Activated CD8-positive, alpha-beta memory T cell treated with anti-CD3 and anti-CD28 coated beads, Interleukin-2, amount 50 U/mL, for 4 hours (primary cell): ENCODE measurements around the gene VPS35L.

ENCODE experiments used
- DNase-seq: peaks from one replicate; pipeline ENCODE4 v3.0.0-alpha.2; 2020

The VPS35L gene

DNA sequence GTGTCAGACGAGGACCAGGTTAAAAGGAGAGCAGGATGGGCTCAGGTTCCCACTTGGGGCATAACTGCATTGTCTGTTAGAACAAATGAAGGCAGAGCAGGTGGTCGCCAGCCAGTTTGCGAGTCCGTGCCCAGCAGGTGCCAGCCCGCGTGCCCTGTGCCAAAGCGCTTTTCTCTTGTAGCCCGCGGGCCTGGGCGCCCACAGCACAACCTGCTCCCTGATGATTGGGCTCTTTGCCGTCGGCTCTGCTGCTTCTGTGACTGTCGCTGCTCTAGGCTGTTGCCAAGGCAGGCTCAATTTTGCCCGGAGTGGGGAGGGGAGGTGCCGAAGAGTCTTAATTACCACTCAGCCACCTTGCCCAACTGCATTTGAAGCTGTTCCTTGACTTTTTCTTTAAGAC is 141.5 kb downstream of the VPS35L start:
- DNase-seq, result no peak

DNA sequence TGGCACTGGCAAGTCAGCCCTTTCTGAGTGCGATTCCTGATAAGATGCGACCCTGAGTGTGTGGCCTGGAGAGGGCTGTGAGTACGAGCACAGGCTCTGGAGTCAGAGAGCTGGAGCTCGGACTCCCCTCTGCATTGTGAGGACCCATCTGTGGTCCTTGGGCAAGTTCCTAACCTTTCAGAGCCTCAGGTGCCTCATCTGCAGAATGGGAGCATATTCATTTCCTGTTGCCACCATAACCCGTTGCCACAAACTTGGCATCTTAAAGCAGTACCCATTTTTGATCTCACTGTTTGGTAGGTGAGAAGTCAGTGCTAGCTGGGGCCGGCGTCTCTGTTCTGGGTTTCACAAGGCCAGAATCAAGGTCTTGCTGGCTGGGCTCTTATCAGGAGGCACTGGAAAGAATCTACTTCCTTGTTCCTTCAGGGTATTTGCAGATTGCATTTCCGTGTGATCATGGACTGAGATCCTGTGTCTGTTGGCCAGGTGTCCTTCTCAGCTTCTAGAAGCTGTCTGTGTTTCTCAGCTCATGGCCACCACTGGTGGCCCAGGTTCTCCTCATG is 142.3 kb downstream of the VPS35L start:
- no peak for DNase-seq

DNA sequence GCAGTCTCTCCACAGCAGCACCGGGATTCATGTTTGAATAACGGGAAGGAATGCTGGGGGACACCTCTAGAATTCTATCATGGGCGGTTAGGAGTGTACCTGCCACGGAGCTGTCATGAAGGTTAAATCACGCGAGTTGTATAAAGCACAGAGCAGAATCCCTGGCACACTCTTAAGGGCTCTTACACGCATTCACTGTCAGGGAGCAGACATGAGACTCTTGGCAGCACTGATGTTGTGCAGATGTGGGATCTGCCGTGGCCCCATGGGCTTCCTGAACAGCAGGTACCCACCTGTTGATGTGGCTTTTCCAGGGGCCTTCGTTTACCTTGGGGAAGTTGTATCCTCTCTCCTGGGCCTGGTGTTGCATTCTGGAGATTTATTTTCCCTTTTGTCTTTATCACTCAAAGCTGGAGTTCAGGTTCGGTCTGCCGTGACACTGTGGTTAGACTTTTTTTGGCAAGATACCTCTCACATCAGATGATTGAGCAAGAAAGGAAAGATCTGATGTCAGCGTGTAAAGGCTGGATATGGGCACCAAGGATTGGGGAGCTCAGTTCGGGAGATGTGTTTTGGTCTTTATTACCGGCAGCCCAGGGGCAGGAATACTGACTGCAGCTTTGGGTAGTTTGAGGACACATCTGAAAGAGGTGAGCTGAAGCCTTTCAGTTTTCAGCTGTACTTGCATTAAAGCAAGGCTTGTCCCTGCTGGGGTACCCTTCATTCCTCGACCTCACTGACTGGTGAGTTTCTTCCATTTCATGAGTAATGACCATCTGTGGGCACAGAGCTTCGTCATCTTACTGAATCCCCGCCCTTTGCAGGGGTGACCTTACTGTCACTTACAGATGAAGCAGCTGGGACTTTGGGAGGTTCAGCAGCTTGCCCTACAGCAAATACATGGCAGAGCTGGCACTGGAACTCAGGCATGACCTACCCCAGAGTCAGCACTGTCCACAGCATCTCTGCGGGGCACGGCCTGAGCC is 143.3 kb downstream of the VPS35L start:
- DNase-seq, result no peak

DNA sequence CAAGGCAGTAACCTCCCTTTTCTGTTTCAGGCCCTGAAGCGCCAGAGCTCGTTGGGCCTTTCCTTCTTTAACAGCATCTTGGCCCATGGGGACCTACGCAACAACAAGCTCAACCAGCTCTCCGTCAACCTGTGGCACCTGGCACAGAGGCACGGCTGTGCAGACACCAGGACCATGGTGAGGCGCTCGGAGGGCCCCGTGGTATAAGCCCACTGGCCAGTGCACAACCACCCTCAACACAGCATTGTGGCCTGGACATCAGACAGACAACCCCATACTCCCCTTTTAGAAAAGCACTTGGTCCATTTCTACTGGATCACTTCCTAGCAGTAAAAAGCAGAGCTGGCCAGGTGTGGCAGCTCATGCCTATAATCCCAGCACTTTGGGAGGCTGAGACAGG is 144.0 kb downstream of the VPS35L start:
- DNase-seq, result no peak

DNA sequence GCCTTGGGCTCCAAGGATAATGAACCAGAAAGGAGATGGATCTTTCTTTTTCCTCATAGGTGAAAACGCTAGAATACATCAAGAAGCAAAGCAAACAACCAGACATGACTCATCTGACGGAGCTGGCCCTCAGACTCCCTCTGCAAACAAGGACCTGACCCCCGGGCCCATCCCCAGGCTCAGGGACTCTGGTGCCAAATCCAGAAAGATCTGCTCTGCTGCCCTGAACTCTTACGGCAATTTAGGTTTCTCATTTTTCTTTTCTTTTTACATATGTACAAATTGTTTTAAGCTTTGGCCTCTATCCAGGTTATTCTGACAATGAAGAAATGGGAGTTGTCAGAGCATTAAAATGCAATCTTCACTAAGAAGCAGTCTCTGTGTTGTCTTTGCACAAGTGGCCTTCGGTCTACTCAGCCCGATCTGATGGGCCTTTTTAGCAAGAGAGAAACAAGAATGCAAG is 144.8 kb downstream of the VPS35L start:
- DNase-seq, result no peak

DNA sequence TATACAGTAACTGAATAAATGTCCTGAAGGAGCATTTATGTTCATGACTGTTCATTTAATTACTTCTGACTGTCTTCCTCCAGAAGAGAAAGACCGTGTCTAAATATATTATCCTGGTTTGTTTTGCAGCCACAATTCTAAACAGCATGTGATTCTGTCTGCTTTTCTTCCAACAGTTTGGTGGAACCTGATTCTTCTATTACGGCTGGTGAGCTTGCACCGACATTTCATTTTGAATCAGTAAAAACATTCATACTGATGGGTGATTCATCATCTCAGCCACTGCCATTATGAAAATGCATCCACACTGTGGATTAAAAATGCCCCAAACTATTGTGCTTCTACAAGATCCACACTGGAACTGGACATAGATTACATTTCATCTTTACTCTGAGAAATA is 145.6 kb downstream of the VPS35L start:
- DNase-seq, result no peak

DNA sequence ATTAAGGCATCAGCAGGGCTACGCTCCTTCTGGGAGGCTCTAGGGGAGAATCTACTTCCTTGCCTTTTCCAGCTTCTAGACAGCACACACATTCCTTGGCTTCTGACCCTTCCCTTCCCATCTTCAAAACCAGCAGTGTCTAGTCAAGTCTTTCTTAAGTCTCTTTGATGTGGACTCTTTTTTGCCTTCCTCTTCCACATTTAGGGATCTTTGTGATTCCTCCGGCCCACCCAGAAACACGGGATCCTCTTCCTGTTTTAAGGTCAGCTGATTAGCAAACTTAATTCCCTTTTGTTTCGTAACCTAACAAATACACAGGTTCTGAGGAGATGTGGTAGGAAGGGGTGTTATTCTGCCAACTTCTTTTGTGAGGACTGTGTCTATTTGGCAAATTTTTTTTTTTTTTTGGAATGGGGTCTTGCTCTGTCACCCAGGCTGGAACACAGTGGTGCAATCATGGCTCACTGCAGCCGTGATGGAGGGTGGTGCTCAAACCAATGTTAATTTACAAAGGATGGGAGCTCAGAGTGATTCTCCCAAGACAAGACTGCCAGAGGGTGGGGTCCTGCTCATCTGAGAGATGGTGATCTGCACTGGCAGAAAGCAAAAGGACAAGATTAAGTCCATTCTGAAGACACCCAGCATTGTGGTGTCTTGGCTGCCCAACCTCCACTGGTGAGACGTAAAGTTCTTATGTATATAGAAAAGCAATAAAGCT is 147.8 kb downstream of the VPS35L start:
- DNase-seq, result no peak

DNA sequence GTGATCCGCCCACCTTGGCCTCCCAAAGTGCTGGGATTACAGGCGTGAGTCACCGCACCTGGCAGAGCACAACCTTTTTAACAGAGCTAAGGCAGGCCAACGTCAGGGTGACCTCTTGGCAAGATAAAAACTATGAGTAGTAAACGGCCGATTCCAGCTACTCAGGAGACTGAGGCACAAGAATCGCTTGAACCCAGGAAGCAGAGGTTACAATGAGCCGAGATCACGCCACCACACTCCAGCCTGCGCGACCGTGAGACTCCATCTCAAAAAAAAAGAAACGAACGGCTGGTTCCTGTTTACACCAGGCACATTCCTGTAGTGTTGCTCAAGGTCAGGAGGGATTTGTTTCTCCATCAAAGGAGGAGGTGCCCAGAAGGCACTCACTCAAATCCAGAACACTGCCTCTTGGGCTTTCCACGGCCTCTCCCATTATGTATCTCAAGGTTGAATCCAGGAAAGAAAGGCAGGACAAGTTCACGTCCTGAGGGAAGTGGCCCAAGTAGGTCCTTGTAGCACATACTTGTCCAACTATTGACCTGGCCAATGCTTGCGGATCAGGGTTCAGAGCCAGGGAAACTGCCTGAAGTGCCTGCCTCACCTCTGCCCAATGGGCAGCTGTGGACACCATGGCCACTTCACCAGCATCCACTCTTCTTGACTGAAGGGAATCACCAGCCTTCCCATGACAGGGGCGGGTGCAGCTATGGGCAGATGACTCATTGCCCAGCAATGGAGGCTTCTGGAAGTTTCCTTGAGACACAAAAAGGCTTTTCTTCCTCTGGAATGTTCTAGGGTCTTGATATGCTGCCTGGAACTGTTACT is 149.0 kb downstream of the VPS35L start:
- DNase-seq, result no peak

DNA sequence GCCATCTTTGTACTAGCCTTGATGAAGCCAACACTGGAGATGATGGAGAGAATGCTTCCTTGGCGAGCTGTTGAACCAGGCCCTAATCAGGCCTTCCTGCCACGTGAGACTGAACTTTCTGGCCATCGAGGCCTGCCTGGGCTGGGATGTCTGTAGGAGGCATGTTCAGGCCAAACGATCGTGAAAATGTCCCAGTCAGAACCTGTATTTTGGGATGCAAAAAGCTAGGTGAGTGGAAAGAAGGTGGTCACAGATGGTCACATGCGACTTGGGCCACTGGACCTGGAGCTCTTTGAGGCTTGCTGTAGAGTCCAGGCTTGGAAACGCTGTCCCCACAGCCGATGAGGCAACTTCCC is 149.6 kb downstream of the VPS35L start:
- no peak for DNase-seq

DNA sequence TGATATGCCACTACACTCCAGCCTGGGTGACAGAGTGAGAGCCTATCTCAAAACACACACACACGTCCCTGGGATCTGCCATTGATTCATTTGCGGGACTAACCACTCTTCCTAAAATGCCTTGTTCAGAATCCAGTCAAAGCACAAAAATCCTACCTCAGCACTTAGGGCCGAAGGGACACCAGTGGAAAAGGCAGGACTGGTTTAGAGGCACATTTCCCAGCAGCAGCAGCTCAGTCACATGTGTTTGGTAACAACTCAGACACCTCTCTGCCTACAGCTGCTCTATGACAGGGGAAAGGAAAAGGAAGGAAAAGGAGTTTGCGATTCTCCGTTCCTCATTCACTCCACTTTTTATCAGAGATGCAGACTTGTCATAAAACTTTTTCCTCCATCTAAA is 150.3 kb downstream of the VPS35L start:
- no peak for DNase-seq

DNA sequence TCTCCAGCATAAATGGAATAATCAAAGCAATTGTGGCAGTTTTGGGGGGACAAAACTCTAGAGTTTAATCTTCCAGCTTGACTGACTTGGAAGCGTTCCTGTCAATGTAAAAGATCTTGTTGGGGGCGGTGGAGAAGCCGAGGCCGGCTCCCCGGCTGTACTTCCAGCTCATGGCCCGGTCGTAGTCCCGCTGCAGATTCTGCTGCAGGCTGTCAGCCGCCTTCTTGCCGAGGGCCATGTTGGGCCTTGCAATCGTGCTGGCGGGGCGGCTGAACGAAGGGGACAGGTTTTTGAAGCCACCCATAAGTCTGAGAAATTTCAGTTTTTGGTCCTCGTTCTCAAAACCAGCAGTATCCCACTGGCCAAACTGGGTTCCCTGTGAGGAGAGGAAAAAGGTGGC is 151.3 kb downstream of the VPS35L start:
- no peak for DNase-seq

DNA sequence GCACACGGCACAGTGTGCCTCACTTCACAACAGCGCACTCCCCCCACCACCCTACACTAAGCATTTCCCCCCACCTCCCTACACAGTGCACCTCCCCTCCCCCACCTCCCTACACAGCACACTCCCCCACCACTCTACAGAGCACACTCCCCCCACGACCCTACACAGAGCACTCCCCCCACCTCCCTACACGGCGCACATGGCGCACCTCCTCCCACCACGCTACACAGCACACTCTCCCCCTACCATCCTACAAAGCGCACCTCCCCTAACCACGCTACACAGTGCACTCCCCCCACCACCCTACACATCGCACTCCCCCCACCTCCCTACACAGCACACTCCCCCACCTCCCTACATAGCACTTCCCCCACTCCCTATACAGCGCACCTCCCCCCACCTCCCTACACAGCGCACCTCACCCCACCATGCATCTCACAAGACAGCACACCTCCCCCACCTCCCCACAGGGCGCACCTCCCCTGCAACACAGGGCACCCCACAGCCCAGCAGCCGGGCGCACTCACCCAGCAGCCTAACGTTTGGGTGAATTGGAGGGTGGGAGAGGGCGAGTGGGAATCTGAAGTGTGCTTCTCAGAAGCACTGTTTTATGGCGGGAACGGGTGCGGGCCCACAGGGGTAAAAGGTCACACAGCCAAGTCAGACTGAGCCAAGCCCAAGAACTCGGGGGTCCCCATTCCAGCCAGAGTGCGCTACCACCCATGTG is 152.2 kb downstream of the VPS35L start:
- no peak for DNase-seq

DNA sequence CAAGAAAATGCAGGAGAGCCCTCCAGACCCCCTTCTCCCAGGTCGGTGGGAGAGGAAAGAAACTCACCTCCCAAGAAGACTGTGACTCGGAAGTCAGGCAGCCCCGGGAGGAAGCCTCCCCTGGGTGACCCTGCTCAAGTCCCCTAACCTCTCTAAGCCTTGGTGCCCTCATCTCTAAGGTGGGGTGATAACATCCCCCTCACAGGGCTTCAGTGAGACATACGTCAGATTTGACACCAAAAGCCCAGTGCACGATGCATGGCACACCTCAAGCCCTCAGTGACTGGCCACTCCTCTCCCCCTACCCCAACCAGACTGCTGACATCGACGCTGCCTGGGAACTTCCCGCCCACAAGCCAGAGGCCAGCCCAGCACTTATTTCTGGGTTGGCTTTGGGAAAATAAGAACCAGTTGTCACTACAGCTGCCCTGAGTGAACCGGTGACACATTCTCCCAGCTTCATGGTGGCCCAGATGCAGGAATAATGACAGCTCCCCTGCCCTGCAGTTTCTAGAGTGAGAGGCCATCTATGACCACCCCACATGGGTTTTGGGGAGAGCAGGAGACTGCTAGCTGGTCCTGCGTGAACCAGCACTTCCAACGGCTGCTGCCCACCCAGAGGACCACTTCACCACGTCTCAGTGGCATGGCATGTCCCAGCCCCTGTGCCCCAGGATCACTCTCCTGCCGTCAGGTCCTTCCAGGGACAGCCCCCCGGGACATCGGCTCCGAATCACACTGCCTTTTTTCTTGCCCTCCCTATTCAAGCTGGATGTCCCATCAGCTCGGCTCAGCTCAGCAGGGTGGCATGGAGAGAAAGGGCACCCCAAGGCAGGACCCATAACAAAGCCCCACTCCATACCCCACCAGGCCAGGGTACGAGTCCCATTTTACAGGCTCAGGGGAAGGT is 153.0 kb downstream of the VPS35L start:
- no peak for DNase-seq

DNA sequence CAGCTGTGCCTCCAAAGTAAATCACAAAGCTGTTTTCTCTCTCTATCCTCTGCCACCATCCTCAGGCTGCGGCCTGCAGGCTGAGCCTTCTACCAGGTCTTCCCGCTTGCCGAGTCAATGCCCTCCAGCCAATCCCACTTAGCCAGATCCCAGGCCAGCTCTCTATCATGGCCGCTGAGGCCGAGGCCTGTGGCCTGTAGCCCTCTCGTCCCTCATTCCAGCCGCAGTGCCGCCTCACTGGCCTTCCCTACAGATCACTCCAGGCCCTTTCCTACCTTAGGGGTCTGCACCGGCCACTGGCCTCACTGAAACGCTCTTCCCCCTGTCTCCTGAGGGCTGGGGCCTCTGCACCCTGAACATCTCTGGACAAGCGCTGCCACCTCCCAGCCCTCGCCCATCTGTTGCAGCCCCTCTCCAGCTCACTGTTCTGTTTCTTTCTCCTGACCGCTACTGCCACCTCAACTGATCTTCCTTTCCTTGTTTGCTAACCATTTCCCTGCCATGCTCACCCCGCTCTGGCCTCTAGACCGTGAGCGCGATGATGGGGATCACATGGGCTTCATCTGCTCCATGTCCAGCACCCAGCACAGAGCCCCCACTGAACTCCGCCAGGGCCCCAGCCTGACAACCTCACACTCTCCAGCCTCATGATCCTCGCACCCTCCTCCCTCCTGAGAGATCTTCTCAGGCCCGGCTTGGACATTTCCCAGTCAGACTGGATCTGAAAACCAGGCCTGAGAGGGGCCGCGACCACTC is 154.1 kb downstream of the VPS35L start:
- DNase-seq, result no peak

DNA sequence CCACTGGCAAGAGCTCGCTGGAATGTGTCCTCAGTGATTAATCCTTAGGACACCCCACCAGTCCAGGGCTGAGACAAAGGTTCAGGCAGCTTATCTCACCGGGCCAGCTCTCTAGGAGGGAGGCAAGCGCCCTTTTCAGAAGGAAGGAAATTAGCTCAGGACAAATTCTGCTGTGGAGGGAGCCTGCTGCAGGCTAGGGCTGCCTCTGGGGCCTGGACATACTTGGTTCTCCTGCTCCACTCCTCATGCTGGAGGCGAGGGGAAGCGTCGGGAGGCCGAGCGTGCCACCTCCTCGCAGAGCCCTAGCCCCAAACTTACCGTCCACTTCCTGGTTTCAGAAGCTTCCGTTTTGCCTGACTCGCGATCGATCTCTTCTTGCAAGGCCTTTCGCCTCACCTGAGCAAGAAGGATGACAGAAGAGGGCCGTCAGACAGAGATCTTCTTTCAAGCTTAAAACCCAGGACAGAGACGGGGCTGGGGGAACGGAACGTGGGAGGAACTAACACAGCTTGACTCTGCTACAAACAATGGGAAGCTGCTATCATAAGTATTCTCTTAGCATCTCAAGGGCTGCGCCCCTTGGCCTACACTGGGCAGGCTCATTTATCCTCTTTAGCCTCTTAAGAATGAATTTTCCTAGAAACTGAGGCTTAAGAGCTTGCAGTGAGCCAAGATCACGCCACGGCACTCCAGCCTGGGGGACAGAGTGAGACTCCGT is 154.8 kb downstream of the VPS35L start:
- DNase-seq, result no peak

DNA sequence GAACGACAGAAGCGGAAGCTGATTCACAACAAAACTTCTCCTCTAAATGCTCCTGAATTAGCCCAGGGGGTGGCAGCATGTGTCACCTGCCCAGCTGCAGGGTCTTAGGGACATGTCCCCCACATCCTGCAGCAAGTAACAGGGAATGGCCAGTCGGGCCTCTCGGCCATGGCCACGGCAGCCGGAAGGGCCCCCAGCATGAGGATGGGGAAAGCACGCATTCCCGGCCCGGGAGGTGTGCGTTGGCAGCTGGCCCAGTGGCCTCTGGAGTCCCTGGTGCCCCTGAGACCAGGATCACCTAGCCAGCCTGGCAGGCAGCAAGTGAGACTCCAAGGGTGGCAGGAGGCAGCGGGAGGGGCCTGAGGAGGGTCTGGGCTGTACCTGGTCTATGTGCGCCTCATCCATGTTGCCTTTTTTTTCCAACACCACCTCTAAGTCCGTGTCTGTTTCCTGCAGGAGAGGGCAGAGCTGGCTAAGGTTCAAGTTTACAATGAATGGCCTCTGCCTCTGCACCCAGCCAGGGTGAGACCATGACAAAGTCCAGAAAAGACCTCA is 155.6 kb downstream of the VPS35L start:
- DNase-seq, result no peak

DNA sequence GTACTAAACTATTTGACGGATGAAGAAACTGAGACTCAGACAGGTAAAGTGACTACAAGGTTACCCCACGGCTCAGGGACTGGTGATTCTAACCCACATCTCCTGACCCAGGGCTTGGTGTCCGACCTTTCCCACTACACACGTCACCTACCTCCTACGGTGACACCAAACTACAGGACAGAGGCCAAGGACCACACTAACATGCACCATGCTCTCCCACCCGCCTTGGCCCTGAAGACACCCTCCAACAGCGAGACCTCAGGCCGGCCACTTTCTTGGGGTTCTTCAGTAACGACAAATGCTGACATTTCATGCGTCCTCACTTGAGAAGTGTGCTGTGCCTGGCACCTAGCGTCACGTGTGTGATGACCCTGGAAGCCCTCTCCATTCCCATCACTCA is 156.1 kb downstream of the VPS35L start:
- no peak for DNase-seq

DNA sequence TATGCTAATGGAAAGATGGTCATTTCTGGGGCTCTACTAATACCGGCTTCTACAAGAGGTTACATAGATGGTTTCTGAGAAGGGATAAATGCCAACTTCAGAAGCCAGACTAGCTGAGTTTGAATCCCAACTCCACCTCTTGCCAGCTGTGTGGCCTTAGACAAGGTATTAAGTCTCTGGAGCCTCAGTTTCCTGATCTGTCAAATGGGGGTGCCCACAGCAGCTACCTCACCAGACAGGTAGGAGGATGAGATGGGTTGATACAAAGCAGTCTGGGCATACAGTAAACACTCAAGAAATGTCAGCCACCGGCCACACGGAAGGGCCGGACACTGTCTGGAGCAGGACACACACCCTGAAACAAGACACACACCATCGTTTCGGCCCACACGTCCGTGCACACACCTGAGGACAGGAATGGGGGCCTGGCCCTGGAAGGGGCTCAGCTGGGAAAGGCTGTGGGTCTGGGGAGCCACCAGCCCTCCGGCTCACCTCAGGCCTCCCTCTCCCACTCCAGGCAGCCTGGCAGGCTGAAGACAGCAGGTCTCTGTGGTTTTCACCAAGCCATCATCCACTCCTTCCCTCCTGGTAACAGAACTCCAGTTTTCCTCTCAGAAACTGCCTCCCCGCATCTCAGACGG is 157.0 kb downstream of the VPS35L start:
- no peak for DNase-seq

DNA sequence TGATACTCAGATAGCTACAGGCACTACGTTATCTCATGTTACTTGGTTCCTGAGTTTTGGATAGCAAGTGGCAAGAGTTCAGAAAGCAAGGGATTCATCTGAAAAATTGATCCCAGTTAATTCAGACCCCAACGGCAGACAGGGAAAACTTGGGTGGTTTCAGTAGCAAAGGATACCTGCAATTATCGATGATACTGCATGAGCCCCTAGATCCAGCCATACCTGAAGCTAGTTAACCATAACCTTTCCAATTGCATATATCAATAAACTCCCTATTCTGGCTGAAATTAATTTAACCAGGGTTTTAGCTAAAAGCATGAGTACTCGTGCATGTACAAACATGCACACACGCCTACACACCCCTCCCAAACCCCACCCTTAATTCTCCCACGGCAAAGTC is 158.2 kb downstream of the VPS35L start:
- no peak for DNase-seq
